CD4-positive, alpha-beta T cell treated with Interleukin-17A for 4 hours (primary cell): ENCODE measurements around the gene STAT6.
"Not testable (repeated sequence)": the region's sequence is repeated elsewhere in the genome, so short reads cannot be mapped to it uniquely, and the experiment has no call there.

Experiments
- DNase-seq: peaks from one replicate; pipeline ENCODE4 v3.0.0-alpha.2; 2020; ENCODE audit warnings: mixed read lengths

Gene STAT6

DNA sequence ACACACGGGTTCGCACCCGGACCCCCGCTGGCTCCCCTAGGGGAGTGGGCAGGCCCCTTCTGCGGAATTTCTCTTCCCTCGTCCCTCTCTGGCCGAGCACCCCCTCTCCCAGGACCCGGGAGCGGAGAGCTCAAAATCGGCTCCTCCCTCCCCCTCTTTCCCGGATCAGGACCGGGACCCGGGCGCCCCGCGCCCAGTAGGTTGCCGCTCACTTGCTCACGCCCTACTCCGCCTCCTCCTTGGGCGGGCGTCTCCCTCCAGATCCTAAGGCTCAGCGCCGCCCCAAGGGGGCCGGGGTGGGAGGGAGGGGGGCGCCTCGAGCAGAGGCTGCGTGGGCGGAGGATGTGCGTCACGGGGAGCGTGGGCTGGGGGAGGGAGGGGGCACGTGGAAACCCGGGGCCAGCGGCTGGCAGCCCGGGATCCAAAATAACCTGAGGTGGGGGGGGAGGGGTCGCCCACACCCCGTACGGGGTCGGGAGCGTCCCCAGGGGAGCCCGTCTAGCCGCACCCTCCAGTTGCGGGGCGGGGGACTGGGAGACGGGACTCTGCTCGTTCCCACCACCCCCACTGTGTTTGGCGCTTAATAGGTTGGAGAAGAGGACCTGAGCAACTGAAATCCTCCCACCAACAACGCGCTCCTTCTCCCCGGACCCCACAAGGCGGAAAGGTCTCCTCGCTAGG, 24.0 kb downstream of the STAT6 start:
- DNase-seq: peak; percentile 96

DNA sequence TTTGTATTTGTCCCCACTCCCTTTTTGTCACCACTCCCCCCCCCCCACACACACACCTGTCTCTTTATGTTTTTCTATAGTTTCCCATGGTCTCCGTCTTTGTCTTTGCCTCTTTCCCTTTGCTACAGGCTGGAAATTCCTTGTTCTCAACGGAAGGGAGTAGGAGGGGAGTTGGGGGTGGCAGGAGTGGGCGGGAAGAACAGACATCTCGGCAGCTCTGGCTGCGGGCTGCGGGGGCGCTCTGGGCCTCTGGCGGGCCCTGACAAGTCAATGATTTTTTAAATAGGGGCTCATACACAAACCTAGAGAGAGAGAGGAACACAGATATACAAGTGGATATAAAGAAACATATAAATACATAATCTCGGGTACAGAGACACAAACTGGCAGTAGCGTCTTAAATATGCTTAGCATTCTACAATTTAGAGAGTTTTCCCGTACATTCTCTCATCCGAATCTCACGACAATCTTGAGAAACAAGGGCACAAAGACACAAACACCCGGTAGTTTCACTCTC, 24.6 kb downstream of the STAT6 start:
- DNase-seq: peak; percentile 65

DNA sequence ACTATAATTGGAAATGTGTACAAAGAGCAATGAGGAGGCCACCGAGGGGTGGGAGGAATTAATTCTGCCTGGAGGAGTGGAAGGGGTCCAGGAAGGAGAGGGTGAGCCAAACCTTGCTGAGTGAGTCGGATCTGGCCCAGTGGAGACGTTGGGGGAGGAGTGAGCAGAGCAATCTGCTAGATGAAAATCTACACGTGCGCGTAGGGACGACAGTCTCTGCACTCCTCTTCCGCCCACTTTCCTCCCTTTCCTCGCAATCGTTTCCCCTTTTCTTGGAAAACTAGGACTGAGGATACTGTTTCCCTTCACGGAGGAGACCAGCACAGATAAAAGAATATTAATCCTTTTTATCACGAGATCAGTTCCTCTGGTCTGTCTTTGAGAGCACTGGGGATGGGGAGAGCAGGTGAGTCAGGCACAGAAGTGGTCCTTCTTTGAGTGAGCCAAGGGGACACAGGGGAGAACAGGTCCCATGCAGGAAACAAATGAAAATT, 25.1 kb downstream of the STAT6 start:
- peak; percentile 51 for DNase-seq

DNA sequence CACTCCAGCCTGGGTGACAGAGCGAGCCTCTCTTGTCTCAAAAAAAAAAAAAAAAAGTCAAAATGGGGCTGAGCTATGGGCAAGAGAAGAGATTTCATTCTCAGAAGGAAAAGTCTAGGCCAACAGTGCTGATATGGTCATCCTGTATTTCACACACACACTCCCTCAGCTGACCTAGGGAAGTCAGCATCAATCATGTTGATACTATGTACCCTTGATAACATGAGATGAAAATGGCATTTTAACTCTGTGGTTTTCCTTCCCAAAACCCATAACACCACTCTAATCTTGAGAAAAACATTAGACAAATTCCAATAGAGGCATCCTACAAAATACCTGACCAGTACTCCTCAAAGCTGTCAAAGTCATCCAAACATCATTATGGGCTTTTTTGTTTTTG, 30.3 kb downstream of the STAT6 start:
- DNase-seq: no peak

DNA sequence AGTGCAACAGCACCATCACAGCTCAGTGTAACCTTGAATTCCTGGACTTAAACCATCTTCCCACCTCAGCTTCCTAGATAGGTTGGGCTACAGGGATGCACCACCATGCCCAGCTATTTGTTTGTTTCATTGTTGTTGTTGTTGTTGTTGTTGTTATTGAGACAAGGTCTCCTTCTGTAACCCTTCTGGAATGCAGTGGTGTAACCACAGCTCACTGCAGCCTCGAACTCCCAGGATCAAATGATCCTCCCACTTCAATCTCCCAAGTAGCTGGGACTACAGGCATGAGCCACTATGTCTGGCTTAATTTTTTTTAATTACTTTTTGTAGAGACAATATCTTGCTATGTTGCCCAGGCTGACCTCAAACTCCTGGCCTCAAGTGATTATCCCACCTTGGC, 31.3 kb downstream of the STAT6 start:
- no peak for DNase-seq

DNA sequence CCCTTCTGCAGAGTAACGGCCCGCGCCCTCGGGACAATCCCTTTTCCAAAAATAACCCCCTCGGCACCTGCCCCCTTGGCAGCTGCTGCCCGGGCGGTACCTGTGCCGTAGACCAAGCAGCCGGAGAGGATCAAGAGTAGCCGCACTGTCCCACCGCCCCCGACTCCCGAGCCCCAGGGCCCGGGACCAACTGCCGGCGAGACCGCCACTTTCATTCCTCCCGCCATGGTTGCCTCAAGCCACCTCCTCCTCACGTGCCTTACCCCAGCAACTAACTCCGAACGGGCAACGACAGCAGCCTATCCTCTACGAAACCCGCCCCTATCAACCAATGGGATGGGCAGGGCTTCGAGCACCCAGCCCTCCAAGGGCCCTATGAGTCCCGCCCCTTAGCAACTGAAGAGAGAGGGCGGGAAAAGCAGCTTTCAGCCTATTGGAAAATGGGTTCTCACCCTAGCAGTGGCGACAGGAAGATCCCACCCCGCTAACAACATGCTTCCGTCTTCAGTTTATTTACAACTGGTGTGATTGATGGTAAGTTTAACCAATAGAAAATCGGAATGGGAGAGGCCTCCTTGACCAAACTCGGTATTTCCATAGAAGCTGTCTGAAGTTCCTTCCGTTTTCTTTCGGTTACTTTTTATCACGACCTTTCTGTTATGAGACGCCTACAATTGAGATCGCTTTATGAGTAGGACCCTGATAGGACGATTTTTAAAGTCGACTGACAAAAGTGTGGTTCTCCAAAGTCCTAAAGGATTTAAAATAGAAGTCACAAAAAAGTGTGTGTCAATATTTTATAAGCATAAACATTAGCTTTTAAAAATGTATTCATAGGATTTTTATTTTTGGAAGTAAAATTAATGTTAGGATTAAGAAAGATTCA, 32.4 kb downstream of the STAT6 start, which contains the start of gene NEMP1:
Gene NEMP1, minus strand, starts transcription at position 273 of the 886 bp plus-strand sequence. Its CDS starts 46 bp downstream, at position 227.
- peak; percentile 93 for DNase-seq

DNA sequence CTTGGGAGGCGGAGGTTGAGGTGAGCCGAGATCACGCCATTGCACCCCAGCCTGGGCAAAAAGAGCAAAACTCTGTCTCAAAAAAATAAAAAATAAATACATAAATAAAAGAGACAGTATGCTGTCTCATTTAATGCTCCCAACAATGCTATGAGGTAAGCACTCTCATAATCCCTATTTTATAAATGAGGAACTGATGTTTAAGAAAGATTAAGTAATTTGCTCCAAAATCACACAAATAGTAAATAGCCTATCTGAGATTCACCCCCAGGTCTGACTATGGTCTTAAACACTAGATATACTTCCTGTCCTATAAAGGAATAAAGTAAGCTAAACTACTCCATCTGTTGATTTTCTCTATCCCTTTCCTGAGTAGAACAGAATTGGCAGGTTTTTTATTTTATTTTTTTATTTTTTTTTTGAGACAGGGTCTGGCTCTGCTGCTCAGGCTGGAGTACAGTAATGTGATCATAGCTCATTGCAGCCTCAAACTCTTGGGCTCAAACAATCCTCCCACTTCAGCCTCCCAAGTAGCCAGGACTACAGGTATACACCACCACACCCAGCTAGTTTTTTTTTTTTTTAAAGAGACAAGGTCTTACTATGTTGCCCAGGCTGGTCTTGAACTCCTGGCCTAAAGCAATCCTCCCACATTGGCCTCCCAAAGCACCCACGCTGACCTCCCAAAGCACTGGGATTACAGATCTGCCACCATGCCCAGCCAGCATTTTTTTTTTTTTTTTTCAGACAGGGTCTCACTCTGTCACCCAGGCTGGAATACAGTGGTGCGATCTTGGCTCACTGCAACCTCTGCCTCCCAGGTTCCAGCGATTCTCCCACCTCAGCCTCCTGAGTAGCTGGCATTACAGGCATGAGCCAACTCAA, 37.4 kb downstream of the STAT6 start:
- not testable (repeated sequence) for DNase-seq

DNA sequence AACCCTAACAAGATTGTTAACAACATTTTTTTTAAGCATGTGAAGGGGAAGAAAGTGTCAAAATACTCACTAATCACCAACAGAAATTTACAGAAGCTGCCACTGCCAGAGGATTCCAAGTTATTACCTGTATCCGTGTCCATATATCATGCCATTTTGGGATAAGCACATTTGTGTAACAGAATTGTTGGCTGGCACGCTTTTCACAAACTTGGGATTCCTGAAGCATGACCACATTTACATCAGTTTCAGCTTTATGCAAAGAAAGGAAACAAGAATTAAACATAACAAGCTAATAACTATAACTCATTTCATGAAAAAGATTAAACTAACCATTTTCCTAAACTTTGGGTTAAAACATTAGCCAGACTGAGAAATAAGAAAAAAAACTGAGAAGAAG, 38.5 kb downstream of the STAT6 start:
- no peak for DNase-seq

DNA sequence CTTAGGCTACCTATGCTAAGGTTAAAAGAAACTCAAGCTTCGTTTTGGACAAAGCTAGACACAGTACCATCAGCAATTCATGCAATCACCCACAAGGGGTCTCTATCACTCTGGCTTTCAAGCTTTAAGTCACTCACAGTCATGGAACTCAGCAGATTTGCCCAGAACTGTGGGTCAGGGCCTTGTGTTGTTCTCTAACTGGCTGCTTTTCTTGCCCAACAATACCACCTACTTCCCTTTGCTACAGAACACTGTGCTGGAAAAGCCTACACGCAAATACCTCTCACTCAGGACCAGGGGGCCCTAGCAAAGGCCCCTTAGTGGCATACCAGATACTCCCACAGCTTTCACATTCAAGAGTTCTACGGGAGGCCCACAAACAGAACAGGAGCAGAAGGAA, 41.6 kb downstream of the STAT6 start:
- DNase-seq: peak; percentile 74

DNA sequence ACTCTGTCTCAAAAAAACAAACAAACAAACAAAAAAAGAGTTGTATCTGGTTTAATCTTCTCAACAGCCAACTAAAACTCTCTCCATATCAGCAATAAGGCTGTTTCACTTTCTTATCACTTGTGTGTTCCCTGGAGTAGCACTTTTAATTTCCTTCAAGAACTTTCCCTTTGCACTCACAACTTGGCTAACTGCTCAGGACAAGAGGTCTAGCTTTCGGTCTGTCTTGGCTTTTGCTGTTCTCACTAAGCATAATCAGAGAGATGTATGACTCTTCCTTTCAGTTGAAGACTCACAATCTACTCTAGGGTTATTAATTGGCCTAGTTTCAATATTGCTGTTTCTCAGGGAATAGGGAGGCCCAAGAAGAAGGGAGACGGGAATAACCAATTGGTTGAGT, 44.9 kb downstream of the STAT6 start:
- DNase-seq: no peak

DNA sequence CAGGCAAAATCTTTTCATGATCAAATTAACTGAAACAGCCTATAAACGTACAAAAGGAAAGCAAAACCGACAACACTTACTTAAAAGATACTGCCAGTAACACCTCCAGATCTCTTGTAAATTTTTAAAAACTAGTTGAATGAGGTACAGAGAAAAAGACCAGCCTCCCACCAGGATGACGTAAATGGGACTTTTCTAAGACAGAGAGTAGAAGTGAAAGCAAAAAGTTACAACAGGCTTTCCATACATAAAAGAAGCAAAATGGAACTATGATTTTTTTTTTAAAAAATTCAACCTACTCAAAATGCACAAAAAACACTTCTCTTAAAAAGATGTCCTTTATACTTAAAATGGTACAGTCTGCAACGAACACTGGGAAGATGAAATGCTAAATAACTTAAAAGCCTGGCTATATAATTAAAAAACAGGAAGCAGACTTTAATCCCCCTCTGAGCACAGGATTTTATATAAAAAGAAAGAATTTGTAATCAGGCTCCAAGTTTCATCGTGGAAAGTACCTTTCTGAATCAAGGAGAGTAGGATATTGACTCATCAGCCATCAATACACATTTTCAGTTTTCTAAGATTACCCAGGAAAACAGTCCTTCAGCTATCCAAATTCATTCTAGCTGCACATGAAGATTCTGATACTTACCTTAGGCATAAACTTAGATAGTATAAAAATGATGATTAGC, 47.0 kb downstream of the STAT6 start:
- DNase-seq: peak; percentile 60

DNA sequence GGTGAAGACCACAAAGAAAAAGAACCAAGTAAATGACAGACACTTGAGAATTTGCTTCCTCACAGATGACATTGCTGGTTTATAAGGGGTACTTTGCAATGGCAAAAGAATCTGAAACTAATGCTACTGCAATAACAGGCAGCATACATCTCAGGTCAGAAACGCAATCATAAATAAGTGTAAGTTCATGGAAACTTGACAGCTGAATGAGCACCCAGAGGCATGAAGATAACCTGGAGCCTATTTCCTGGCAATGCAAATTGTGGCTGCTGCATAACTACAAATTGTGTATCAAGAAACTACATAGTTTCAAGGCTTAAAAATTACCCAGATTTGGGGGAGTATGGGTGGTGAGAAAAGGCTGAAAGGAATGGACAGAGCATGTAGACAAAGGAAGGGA, 52.7 kb downstream of the STAT6 start:
- no peak for DNase-seq

DNA sequence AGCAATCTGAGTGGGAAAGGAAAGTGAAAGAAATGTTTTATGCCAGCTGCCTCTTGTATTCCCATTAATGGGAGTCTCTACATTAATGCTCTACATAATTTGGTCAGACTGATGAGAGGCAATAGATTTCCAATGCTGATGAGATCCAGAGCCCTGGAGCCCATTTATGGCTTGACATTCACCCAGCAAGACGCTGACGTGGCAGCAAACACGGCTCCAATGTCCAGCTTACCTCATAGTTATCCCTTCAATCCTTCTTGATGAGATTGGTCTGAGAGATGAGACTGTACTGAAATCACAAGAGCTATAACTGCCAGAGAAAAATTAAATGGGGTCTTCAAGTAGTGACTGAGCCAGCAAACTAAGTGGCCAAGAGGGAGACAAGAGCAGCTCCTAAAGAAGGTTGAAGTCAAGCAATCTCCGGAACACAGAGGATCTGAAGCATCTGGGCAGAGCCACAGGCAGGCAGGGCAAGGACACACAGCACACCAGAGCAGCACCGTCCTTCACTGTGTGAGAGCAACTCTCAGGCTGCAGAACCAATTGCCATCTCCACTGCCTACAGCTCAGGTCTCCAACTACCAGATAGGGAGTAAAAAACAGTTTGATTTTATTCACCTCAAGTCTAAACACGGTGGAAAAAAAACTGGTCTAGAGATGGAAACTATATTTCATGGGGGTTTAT, 54.0 kb downstream of the STAT6 start:
- DNase-seq: no peak

DNA sequence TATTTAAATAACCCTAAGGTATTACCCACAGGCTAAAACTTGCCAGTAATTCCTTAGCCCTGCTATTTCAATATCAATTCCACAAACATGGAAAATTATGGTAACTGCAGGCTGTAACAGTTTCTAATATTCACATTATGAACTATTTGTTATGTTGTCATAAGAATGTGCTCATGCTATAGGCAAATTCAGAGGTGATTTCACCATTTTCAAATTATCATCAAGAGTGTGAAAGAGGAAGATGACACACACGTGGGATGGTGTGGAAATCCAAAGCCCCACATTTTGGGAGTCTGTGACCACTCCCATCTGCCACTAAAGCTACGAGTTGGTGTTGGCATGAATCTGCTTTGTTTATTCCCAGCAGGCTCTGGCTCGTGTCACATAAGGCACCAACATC, 55.3 kb downstream of the STAT6 start:
- no peak for DNase-seq

DNA sequence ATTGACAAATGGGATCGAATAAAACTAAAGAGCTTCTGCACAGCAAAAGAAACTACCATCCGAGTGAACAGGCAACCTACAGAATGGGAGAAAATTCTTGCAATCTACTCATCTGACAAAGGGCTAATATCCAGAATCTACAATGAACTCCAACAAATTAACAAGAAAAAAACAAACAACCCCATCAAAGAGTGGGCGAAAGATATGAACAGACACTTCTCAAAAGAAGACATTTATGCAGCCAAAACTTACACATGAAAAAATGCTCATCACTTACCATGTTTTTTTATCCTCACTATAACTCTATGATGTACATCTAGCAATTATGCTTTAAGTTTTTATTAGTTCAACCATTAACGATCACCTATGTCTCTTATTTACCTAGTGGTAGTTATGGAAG, 57.3 kb downstream of the STAT6 start:
- not testable (repeated sequence) for DNase-seq

DNA sequence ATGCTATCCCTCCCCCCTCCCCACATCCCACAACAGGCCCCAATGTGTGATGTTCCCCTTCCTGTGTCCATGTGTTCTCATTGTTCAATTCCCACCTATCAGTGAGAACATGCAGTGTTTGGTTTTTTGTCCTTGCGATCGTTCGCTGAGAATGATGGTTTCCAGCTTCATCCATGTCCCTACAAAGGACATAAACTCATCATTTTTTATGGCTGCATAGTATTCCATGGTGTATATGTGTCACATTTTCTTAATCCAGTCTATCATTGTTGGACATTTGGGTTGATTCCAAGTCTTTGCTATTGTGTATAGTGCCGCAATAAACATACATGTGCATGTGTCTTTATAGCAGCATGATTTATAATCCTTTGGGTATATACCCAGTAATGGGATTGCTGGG, 58.0 kb downstream of the STAT6 start:
- not testable (repeated sequence) for DNase-seq

DNA sequence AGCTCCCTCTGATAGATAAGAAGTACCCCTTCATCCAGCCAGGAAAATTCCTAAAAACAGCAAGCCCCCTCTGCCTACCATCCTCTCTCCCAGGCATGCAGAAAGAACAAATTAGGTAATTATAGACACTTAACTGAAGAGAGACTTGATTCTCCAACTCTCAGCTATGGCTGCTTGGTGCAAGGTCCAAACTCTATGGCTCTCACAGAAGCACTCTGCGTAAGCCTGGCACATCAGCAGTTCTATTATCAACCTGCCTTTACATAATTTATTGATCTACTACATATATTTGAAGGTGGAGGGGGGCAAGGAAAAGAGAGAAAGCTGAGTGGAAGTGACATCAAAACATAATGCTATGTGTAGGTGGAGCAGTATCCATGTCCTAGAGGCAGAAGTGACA, 60.2 kb downstream of the STAT6 start:
- no peak for DNase-seq

DNA sequence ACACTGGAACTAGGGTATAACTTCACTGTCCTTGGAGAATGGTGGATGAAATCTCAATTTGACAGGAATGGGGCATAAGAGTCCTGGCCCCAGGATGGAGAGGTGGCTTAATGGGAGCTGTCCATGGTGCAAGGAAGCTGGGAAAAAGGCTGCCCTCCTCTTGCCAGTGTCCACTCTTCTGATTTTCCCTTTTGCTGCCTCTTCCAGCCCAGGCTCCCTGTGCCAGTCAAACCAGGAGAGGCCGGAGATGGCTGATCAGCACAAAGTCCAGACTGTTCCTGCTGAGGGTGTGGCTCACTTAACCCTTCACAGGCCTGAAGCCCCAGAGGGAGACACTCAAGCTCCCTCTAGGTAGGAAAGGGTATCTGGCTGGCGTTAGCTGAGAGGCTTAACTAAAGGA, 61.3 kb downstream of the STAT6 start, which contains the start of gene MYO1A:
Gene MYO1A, minus strand, starts transcription at position 240 of the 400 bp plus-strand sequence. CDS start 1,806 bp downstream, outside the sequence.
- DNase-seq: no peak

DNA sequence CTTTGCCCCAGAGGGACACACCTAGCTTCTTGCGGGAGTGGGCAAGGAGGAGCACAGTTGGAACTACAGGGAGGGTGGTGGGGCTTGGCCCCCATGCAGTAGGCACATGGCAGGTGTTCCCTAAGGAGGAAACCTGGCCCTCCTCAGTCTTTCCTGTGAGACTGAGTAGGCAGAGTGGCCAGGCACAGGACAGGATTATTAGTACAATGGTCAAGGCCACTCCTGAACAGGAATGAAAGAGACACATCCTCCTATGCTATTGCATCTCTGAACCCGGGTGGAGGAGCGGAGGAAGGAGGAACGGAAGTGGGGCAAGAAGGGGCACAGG, 62.1 kb downstream of the STAT6 start:
- no peak for DNase-seq

DNA sequence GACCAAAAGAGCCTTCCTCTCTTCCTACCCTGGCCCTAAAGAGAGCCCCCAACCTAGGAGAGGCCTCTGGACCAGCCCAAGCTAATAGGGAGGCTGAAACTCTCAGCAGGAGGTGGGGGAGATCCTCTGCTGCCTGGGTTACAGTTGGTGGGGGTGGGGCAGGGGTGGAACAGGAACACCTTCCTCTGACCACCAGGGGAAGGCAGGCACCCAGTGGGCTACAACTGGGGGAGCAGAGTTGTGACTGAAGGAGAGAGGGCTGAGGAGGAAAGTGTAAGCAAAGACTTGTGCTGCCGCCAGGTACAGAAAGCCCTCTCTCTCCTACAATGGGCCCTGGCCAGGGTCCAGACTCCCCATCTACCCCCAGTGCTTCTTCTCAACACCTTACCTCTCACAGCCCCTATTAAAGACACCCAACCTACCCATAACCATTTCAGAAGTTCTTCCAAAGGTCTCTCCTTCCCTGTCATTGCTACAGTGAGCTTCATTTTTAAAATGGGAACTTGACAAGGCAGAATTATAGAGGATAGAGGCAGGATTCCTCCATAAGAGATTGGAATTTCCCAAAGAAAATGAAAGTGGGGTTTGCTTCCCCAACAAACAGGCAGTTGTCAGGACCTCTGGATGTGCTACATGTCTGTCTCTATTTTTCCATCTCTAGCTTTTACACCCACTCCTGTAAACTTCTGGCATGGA, 62.6 kb downstream of the STAT6 start:
- no peak for DNase-seq

DNA sequence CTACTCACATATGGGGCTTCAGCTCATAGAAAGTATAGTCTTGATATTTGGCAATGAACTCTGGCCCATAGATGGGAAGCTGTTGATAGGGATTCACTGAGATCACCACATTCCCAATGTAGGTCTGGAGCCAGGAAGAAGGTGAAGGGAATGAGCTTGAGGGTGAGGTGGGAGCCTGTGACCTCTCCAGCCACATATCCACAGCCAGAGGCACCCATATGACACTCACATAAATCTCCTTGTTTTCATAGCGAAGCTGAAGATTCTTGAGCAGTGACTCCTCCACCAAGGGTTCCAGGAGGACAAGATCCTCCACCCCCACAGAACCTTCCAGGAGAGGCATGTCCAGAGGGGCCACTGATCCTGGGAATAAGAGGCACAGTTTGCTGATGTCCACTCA, 63.2 kb downstream of the STAT6 start:
- DNase-seq: no peak
